ENCODE data around the gene GSTK1.

GSTK1 gene

GRCh38 chr7:143271240-143271639 lies 8.0 kb downstream of the GSTK1 start:
- Histone ChIP-seq H3K4me1 (ENCODE audit: control insufficient read depth in 2 of 2, insufficient read depth in 1 of 2, low read depth in 1 of 2, low read length in 2 of 2) (no peaks in the 10 kb centered on the region), H3K79me1 (ENCODE audit: low read depth, low read length) (no peaks in the 10 kb centered on the region), H3K23ac (ENCODE audit: low read depth, low read length, poor library complexity) (no peak overlapping the region), H3K14ac (ENCODE audit: low read length) (no peak overlapping the region), H3K27me3 (ENCODE audit: control insufficient read depth in 3 of 3, insufficient read depth in 3 of 3, low read depth in 1 of 3, low read length in 3 of 3) (no peaks in the 10 kb centered on the region), H3K4ac (ENCODE audit: low read length) (no peak overlapping the region), H3K18ac (ENCODE audit: low read length) (no peak overlapping the region), H3K9me3 (replicated peaks in 1 of 2; ENCODE audit: control insufficient read depth in 2 of 2, insufficient read depth in 1 of 2, low read depth in 1 of 2, low read length in 2 of 2) (no peaks in the 10 kb centered on the region), H2BK12ac (ENCODE audit: low read length) (no peak overlapping the region), H3K36me3 (replicated peaks in 1 of 2; ENCODE audit: control insufficient read depth in 2 of 2, insufficient read depth in 2 of 2, low read length in 2 of 2) (peaks cover 11 to 29% of the 10 kb centered on the region in 2 donors), H2BK15ac (ENCODE audit: low read length) (no peak overlapping the region), H2BK120ac (ENCODE audit: low read depth, low read length) (no peak overlapping the region), H3K9ac (ENCODE audit: low read depth, low read length, poor library complexity) (no peak overlapping the region), H4K8ac (ENCODE audit: low read depth, low read length) (no peak overlapping the region), H2AFZ (ENCODE audit: low read length) (no peak overlapping the region), H2AK5ac (ENCODE audit: low read depth, low read length) (no peak overlapping the region), H3K4me2 (ENCODE audit: insufficient read depth, low read length, poor library complexity, severe bottlenecking) (no peak overlapping the region), H2BK5ac (ENCODE audit: low read length) (no peak overlapping the region), H3K4me3 (ENCODE audit: low read length in 2 of 2) (no peak overlapping the region), H3K27ac (replicated peaks; ENCODE audit: low read length) (no peak overlapping the region), H4K91ac (ENCODE audit: low read depth, low read length, poor library complexity) (no peak overlapping the region)
- no peak for DNase-seq (ENCODE audit: low spot score)
- WGBS, 2 donors (ENCODE audit: extremely low coverage in 2 of 2, insufficient read length in 2 of 2, insufficient replicate concordance in 1 of 2) = no CpG with 5 or more reads among the region's 1 CpG

GRCh38 chr7:143272871-143273270 lies 9.6 kb downstream of the GSTK1 start:
- no peaks in the 10 kb centered on the region for H3K4me1 ChIP-seq (ENCODE audit: control insufficient read depth in 2 of 2, insufficient read depth in 1 of 2, low read depth in 1 of 2, low read length in 2 of 2)
- no peak overlapping the region for H2BK15ac ChIP-seq (ENCODE audit: low read length)
- no CpG with 5 or more reads among the region's 2 CpGs for WGBS, 2 donors (ENCODE audit: extremely low coverage in 2 of 2, insufficient read length in 2 of 2, insufficient replicate concordance in 1 of 2)

GRCh38 chr7:143279186-143280098 lies 16.2 kb downstream of the GSTK1 start:
- Histone ChIP-seq H3K18ac (ENCODE audit: low read length) (no peak overlapping the region), H2AK5ac (ENCODE audit: low read depth, low read length) (no peak overlapping the region), H3K4me1 (ENCODE audit: control insufficient read depth in 2 of 2, insufficient read depth in 1 of 2, low read depth in 1 of 2, low read length in 2 of 2) (peaks cover 6 to 12% of the 10 kb centered on the region in 2 donors), H2AFZ (ENCODE audit: low read length) (peak overlapping the region; percentile 23), H3K4me3 (ENCODE audit: low read length in 2 of 2) (no peak overlapping the region), H4K8ac (ENCODE audit: low read depth, low read length) (no peak overlapping the region), H3K14ac (ENCODE audit: low read length) (no peak overlapping the region), H3K9ac (ENCODE audit: low read depth, low read length, poor library complexity) (no peak overlapping the region), H3K9me3 (replicated peaks in 1 of 2; ENCODE audit: control insufficient read depth in 2 of 2, insufficient read depth in 1 of 2, low read depth in 1 of 2, low read length in 2 of 2) (no peaks in the 10 kb centered on the region), H2BK120ac (ENCODE audit: low read depth, low read length) (no peak overlapping the region), H2BK12ac (ENCODE audit: low read length) (no peak overlapping the region), H3K27ac (replicated peaks; ENCODE audit: low read length) (peak overlapping the region; percentile 37), H3K79me1 (ENCODE audit: low read depth, low read length) (no peaks in the 10 kb centered on the region), H3K4me2 (ENCODE audit: insufficient read depth, low read length, poor library complexity, severe bottlenecking) (no peak overlapping the region), H3K23ac (ENCODE audit: low read depth, low read length, poor library complexity) (no peak overlapping the region), H3K36me3 (replicated peaks in 1 of 2; ENCODE audit: control insufficient read depth in 2 of 2, insufficient read depth in 2 of 2, low read length in 2 of 2) (no peaks in the 10 kb centered on the region), H2BK5ac (ENCODE audit: low read length) (no peak overlapping the region), H3K27me3 (ENCODE audit: control insufficient read depth in 3 of 3, insufficient read depth in 3 of 3, low read depth in 1 of 3, low read length in 3 of 3) (no peaks in the 10 kb centered on the region), H4K91ac (ENCODE audit: low read depth, low read length, poor library complexity) (no peak overlapping the region), H2BK15ac (ENCODE audit: low read length) (no peak overlapping the region), H3K4ac (ENCODE audit: low read length) (no peak overlapping the region)
- peak; percentile 66 for DNase-seq (ENCODE audit: low spot score)
- no CpG with 5 or more reads among the region's 8 CpGs for WGBS, 2 donors (ENCODE audit: extremely low coverage in 2 of 2, insufficient read length in 2 of 2, insufficient replicate concordance in 1 of 2)

More at GRCh38 chr7:143272871-143273270, 9.6 kb downstream of the GSTK1 start:
- Histone ChIP-seq H2BK12ac (ENCODE audit: low read length) (no peak overlapping the region), H3K36me3 (replicated peaks in 1 of 2; ENCODE audit: control insufficient read depth in 2 of 2, insufficient read depth in 2 of 2, low read length in 2 of 2) (peaks cover 6 to 18% of the 10 kb centered on the region in 2 donors), H3K79me1 (ENCODE audit: low read depth, low read length) (no peaks in the 10 kb centered on the region), H3K4ac (ENCODE audit: low read length) (no peak overlapping the region), H3K27me3 (ENCODE audit: control insufficient read depth in 3 of 3, insufficient read depth in 3 of 3, low read depth in 1 of 3, low read length in 3 of 3) (no peaks in the 10 kb centered on the region), H3K4me2 (ENCODE audit: insufficient read depth, low read length, poor library complexity, severe bottlenecking) (no peak overlapping the region), H3K9me3 (replicated peaks in 1 of 2; ENCODE audit: control insufficient read depth in 2 of 2, insufficient read depth in 1 of 2, low read depth in 1 of 2, low read length in 2 of 2) (no peaks in the 10 kb centered on the region), H4K8ac (ENCODE audit: low read depth, low read length) (no peak overlapping the region), H4K91ac (ENCODE audit: low read depth, low read length, poor library complexity) (no peak overlapping the region), H3K14ac (ENCODE audit: low read length) (no peak overlapping the region), H3K27ac (replicated peaks; ENCODE audit: low read length) (no peak overlapping the region), H2BK5ac (ENCODE audit: low read length) (no peak overlapping the region), H2BK120ac (ENCODE audit: low read depth, low read length) (no peak overlapping the region), H3K18ac (ENCODE audit: low read length) (no peak overlapping the region), H3K23ac (ENCODE audit: low read depth, low read length, poor library complexity) (no peak overlapping the region), H2AFZ (ENCODE audit: low read length) (no peak overlapping the region), H3K9ac (ENCODE audit: low read depth, low read length, poor library complexity) (no peak overlapping the region), H2AK5ac (ENCODE audit: low read depth, low read length) (no peak overlapping the region), H3K4me3 (ENCODE audit: low read length in 2 of 2) (no peak overlapping the region)
- no peak for DNase-seq (ENCODE audit: low spot score)

GRCh38 chr7:143280160-143280559 lies 16.9 kb downstream of the GSTK1 start:
- H3K4me2 ChIP-seq (ENCODE audit: insufficient read depth, low read length, poor library complexity, severe bottlenecking) = no peak overlapping the region
- H3K27ac ChIP-seq (replicated peaks; ENCODE audit: low read length) = no peak overlapping the region
- H3K4me1 ChIP-seq (ENCODE audit: control insufficient read depth in 2 of 2, insufficient read depth in 1 of 2, low read depth in 1 of 2, low read length in 2 of 2) = peaks cover 10 to 12% of the 10 kb centered on the region in 2 donors
- H3K4me3 ChIP-seq (ENCODE audit: low read length in 2 of 2) = no peak overlapping the region
- H2AFZ ChIP-seq (ENCODE audit: low read length) = no peak overlapping the region
- no peaks in the 10 kb centered on the region for H3K79me1 ChIP-seq (ENCODE audit: low read depth, low read length)
- H4K8ac ChIP-seq (ENCODE audit: low read depth, low read length) = no peak overlapping the region
- no peaks in the 10 kb centered on the region for H3K36me3 ChIP-seq (replicated peaks in 1 of 2; ENCODE audit: control insufficient read depth in 2 of 2, insufficient read depth in 2 of 2, low read length in 2 of 2)
- no peak overlapping the region for H3K14ac ChIP-seq (ENCODE audit: low read length)
- H3K4ac ChIP-seq (ENCODE audit: low read length) = no peak overlapping the region
- H2AK5ac ChIP-seq (ENCODE audit: low read depth, low read length) = no peak overlapping the region
- H3K27me3 ChIP-seq (ENCODE audit: control insufficient read depth in 3 of 3, insufficient read depth in 3 of 3, low read depth in 1 of 3, low read length in 3 of 3) = no peaks in the 10 kb centered on the region
- H3K23ac ChIP-seq (ENCODE audit: low read depth, low read length, poor library complexity) = no peak overlapping the region
- no peak overlapping the region for H2BK12ac ChIP-seq (ENCODE audit: low read length)
- DNase-seq (ENCODE audit: low spot score) = no peak
- H3K9ac ChIP-seq (ENCODE audit: low read depth, low read length, poor library complexity) = no peak overlapping the region
- no peak overlapping the region for H2BK120ac ChIP-seq (ENCODE audit: low read depth, low read length)
- no peak overlapping the region for H3K18ac ChIP-seq (ENCODE audit: low read length)
- no CpG with 5 or more reads among the region's 1 CpG for WGBS, 2 donors (ENCODE audit: extremely low coverage in 2 of 2, insufficient read length in 2 of 2, insufficient replicate concordance in 1 of 2)
- H2BK15ac ChIP-seq (ENCODE audit: low read length) = no peak overlapping the region
- no peak overlapping the region for H4K91ac ChIP-seq (ENCODE audit: low read depth, low read length, poor library complexity)
- H2BK5ac ChIP-seq (ENCODE audit: low read length) = no peak overlapping the region
- no peaks in the 10 kb centered on the region for H3K9me3 ChIP-seq (replicated peaks in 1 of 2; ENCODE audit: control insufficient read depth in 2 of 2, insufficient read depth in 1 of 2, low read depth in 1 of 2, low read length in 2 of 2)
